Stimulated activated CD8-positive, alpha-beta memory T cell treated with anti-CD3 and anti-CD28 coated beads, Interleukin-7, amount 100 ng/mL, for 48 hours (primary cell): ENCODE measurements around the gene VSNL1.

Source experiments
- DNase-seq, 2 donors: peaks; one replicate each; pipeline ENCODE4 v3.0.0-alpha.2; 2020; ENCODE audit warnings: low read depth in 1 of 2; ENCODE audit errors: extremely low read depth in 1 of 2

The VSNL1 gene

GRCh38 chr2:17643031-17643615, 102.6 kb downstream of the VSNL1 start:
- peak in 1 of 2 donors; percentile 25 for DNase-seq

DNA sequence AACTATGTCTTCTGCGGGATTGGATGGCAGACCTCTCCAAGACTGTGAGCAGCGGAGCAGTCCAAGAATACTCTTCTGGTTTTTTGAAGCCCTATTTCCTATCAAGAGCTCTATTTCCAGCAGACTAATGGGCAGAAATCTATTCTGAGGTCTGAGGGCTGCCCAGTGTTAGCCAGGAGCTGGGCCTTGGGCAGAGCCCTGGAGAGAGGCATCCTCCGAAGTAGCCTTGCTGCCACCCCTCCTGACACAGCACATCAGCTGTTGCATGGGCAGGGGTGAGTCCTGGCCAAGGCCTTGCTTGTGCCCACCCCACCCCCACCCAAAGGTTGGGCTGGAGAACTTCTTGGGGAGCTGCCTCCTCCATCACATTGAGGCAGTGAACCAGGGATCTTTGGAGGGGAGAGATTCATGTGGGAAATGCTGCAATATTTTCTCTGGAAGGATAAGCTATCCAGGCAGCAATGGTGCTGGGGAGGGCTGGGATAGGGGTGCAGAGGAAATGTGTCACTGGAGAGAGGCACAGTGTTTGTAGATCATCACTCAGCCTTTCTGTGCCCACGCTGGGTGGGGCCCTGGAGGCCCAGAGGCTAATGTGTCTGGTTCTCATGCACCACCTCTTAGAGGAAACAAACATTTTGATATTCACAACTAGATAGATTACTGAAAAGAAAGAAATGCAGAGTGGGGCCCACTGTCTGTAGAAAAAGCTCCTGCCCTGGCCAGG, 104.7 kb downstream of the VSNL1 start:
- no peak for DNase-seq

DNA sequence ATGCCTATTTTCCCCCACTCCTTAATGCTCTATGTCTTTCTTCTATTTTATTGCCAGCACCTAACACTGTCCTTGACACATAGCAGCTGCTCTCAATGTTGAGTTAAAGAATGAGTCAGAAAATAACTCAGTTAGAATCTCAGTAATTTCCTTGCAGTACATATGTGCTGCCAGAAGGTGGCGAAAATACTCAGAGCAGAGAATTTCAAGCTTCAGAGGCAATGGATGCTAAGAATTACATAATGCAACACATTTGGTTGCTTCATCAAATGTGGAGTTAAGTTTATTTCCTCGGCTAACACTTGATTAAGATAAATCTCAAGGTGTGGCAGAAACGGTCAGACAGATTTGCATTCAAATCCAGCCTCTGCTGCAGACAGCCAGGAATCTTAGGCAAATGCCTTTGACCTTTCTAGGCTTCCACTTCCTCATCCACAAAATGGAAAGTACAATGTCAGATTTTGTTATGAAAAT, 105.6 kb downstream of the VSNL1 start:
- DNase-seq, result peak in 1 of 2 donors; percentile 20

DNA sequence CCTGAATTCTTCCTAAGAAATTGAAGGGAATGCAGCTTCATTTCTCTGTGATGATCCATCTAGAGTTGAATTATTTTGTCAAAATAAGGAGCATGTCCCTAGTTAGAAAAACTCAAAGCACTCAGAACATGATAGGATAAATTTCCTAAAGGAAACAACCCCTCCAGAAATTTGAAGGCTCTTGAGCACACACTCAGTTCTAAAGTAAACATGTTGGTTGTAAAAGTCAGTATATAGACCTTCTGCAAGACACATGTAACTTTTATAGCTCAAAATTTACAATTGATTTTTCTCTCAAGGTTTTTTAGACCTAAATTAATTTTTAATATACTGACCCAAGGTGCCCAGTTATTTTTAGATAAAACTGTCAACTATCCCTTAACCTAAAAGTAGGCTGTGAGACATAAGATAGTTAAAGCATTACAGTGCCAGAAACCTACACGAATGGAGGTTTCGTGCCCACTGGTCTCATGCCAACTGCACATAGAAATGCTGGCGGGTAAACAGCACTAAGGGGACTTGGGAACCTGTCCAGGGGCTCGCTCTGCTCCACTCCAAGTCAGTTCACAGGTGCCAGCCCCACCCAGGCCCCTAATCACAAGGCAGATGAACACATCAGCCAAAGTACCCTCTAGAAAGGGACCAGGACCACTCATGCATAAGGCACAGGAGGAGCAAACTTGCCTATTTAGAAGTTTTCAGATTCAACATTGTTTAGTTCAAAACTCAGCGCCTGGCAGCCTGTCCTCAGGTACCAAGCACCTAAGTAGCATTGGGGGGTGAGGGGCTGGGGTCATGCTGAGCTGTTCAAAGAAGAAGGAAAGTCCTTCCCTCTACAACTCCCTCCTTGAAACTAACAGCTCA, 106.6 kb downstream of the VSNL1 start:
- DNase-seq, result no peak

- DNase-seq, result no peak
Observed at GRCh38 chr2:17648581-17648980, 108.1 kb downstream of the VSNL1 start.

- DNase-seq, result no peak
Observed at GRCh38 chr2:17649026-17649425, 108.5 kb downstream of the VSNL1 start.

GRCh38 chr2:17652681-17653394, 112.3 kb downstream of the VSNL1 start:
- no peak for DNase-seq

DNA sequence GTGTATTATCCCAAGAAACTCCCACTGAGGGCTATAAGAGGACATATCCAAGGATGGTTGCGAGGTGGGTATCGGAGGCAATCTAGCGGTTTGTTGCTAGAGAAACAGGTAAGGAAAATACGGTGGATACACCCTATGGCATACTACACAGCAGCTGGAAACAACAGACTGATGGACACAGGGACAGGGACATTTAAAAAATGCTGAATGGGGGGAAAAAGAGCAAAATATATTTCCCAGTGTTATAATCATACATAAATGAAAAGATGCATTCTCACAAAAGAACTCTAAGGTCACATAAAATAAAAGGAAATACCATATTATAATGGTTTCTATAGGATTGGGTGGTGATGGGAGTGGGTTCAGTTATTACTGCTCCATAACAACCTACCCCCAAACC, 117.3 kb downstream of the VSNL1 start:
- DNase-seq, result no peak

DNA sequence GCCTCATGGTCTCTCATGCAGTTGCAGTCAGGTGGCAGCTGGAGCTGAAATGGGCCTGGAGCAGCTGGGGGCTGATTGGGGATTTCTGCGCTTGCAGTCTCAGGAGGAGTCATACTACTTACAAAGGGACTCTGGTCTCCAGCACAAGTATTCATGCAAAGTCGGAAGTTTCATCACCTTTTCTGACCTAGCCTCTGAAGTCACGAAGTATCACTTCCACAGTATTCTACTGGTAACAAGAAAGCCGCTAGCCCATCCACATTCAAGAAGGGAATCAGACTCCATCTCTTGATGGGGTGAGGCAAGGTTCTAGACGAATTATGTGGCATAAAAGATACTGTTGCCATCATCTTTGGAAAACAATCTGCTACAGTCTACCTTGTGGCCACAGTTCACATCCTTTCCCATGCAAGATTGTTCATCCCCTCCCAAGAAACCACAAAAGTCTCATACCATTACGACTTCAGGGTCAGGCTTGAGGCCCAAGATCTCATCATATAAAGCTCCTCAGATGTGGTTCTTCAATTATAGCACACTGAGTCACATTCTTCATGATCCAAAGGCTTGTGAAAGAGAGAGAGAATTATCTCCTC, 117.9 kb downstream of the VSNL1 start:
- DNase-seq, result peak in 1 of 2 donors; percentile 14

GRCh38 chr2:17660219-17660618, 119.7 kb downstream of the VSNL1 start:
- DNase-seq, result no peak

- no peak for DNase-seq
Observed at GRCh38 chr2:17661460-17661859, 121.0 kb downstream of the VSNL1 start.

DNA sequence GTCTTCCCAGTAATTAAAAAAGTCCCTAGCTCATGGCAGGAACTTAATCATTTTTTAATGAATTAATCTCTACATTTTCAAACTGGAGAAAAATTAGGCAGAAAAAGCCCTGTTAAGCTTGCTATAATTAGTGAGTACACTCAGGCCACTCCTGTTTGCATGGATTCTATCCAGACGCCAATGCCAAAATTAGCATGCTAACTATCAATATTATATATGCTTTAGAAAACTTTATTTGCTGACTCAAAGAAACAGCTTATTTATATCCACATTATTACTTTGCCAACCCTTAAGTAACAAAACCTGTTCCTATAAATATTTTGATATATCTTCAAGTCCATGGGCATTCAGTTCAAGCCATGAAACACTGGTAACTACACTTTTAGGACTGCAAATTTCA, 122.2 kb downstream of the VSNL1 start:
- DNase-seq, result no peak

DNA sequence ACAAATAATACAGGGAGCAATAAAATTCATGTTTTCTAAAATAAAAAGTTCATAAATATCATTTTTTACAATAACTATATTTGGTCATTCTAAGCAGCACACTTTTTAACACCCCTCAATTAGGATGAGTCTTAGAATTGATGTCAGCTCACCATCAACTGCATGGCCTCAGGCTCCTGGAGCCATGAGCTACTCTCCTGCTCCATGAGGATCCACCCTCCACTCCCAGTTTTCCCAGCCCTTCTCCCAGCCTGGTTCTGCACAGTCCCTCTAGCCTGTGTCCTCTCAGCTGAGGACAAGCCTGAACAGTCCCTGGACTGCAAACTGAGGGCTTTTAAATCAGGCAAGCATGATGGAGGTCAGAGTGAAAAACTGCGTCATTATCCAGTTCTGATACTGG, 124.0 kb downstream of the VSNL1 start:
- no peak for DNase-seq

- no peak for DNase-seq
Observed at GRCh38 chr2:17667898-17668297, 127.4 kb downstream of the VSNL1 start.

GRCh38 chr2:17672583-17673317, 132.3 kb downstream of the VSNL1 start:
- DNase-seq, result no peak

GRCh38 chr2:17674817-17675216, 134.3 kb downstream of the VSNL1 start:
- no peak for DNase-seq

DNA sequence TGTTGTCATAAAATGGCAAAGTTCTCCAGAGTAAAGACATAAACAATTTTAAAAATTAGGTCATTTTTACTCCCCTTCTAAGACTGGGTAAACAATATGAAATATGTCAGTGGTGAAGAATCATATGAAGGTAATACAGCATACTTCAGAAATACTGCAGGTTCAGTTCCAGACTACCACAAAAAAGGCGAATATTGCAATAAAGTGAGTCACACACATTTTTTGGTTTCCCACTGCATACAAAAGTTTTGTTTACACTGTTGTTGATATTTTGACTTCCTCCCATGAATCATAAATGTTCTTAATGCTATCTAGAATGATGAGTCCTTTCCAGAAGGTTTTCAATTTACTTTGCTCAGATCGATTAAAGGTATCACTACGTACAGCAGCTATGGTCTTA, 139.6 kb downstream of the VSNL1 start:
- DNase-seq, result no peak

DNA sequence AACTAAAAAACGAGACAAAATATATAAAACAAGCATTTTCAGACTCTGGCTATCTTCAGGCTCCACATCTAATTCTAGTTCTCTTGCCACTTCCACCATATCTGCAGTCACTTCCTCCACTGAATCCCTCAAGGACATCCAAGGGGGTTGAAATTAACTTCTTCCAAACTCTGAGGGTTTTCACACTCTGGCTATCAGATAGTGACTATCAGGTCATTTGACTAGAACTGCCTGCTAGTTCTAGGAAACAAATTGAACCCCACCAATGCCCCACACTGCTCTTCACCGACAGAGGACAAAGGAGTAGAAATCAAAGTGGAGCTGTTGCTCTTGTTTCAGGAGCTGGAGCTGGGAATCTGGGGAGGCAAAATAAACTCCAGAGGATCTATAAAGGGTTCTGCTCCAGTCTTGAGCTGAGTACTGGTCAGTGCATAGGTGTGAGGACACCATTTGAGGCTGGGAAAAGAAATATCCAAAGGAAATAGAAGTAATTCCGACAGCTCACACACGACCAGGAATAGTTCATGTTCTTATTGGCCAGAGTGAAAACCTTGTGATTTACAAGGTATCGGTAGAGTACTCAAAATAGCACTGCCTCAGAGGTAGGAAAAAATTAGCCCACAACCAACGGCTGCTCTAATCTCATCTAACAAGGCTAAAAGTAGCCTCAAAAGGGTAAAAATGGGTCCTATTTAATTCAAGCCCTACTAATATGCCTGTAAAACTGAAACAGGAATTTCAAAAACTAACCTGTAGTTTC, 141.8 kb downstream of the VSNL1 start:
- DNase-seq, result no peak

GRCh38 chr2:17683981-17684380, 143.5 kb downstream of the VSNL1 start:
- DNase-seq, result no peak
